ENCODE measurements around the gene KRTAP9-4.
"Not testable (repeated sequence)": the region's sequence is repeated elsewhere in the genome, so short reads cannot be mapped to it uniquely, and the experiment has no call there.

The KRTAP9-4 gene

GRCh38 chr17:41256291-41256685 lies 6.8 kb downstream of the KRTAP9-4 start:
- no peak for DNase-seq (ENCODE audit: low read depth)
- TF ChIP-seq, protein P1, sequence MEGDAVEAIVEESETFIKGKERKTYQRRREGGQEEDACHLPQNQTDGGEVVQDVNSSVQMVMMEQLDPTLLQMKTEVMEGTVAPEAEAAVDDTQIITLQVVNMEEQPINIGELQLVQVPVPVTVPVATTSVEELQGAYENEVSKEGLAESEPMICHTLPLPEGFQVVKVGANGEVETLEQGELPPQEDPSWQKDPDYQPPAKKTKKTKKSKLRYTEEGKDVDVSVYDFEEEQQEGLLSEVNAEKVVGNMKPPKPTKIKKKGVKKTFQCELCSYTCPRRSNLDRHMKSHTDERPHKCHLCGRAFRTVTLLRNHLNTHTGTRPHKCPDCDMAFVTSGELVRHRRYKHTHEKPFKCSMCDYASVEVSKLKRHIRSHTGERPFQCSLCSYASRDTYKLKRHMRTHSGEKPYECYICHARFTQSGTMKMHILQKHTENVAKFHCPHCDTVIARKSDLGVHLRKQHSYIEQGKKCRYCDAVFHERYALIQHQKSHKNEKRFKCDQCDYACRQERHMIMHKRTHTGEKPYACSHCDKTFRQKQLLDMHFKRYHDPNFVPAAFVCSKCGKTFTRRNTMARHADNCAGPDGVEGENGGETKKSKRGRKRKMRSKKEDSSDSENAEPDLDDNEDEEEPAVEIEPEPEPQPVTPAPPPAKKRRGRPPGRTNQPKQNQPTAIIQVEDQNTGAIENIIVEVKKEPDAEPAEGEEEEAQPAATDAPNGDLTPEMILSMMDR (IDR thresholded peaks at IDR 0.05; ENCODE audit: insufficient read depth, low read depth, low read length, missing control alignments) = no peak

GRCh38 chr17:41258406-41258805 lies 8.9 kb downstream of the KRTAP9-4 start:
- no peak overlapping the region for H3K4me3 ChIP-seq (ENCODE audit: low read length)
- no peak for DNase-seq (ENCODE audit: low read depth)
- TF ChIP-seq, protein P1 (IDR thresholded peaks at IDR 0.05; ENCODE audit: insufficient read depth, low read depth, low read length, missing control alignments) = no peak

More at GRCh38 chr17:41256291-41256685, 6.8 kb downstream of the KRTAP9-4 start:
- H3K4me3 ChIP-seq (ENCODE audit: low read length) = no peak overlapping the region

DNA sequence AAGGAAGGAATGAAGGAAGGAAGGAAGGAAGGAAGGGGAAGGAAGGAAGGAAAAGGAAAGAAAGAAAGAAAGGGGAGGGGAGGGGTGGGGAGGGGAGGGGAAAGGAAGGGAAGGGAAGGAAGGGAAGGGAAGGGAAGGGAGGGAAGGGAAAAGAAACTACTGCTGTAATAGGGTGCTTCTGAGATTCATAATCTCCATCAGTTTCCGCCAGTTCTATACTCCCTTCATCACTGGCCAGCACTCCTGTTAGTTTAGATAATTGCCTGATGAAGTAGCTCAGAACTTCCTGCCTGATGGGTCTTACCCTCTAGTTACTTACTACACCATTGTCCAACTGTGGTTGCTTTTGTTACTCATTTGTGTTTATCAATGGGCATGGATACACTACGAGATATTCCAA lies 13.7 kb downstream of the KRTAP9-4 start:
- no peak for DNase-seq (ENCODE audit: low read depth)
- TF ChIP-seq, protein P1 (IDR thresholded peaks at IDR 0.05; ENCODE audit: insufficient read depth, low read depth, low read length, missing control alignments) = no peak
- no peak overlapping the region for H3K4me3 ChIP-seq (ENCODE audit: low read length)

- DNase-seq (ENCODE audit: low read depth) = no peak
- H3K4me3 ChIP-seq (ENCODE audit: low read length) = no peak overlapping the region
- TF ChIP-seq, protein P1 (IDR thresholded peaks at IDR 0.05; ENCODE audit: insufficient read depth, low read depth, low read length, missing control alignments) = no peak
Measured at GRCh38 chr17:41264599-41264998, 15.1 kb downstream of the KRTAP9-4 start.

- H3K4me3 ChIP-seq (ENCODE audit: low read length) = no peak within 1 kb of the TSS
- DNase-seq (ENCODE audit: low read depth) = no peak
- TF ChIP-seq, protein P1 (IDR thresholded peaks at IDR 0.05; ENCODE audit: insufficient read depth, low read depth, low read length, missing control alignments) = no peak
Measured at GRCh38 chr17:41265078-41265477, 15.6 kb downstream of the KRTAP9-4 start, which contains the start of gene KRTAP9-6. Gene KRTAP9-6, plus strand, starts transcription at chr17:41265378. Its CDS starts 0 bp downstream, at chr17:41265378.

- DNase-seq (ENCODE audit: low read depth) = no peak
- H3K4me3 ChIP-seq (ENCODE audit: low read length) = no peak overlapping the region
- TF ChIP-seq, protein P1 (IDR thresholded peaks at IDR 0.05; ENCODE audit: insufficient read depth, low read depth, low read length, missing control alignments) = no peak
Measured at GRCh38 chr17:41267711-41268110, 18.2 kb downstream of the KRTAP9-4 start.

DNA sequence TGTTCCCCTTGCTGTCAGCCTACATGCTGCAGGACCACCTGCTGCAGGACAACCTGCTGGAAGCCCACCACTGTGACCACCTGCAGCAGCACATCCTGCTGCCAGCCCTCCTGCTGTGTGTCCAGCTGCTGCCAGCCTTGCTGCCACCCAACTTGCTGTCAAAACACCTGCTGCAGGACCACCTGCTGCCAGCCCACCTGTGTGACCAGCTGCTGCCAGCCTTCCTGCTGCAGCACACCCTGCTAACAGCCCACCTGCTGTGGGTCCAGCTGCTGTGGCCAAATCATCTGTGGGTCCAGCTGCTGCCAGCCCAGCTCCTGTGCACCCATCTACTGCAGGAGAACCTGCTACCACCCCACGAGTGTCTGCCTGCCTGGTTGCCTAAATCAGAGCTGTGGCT lies 21.8 kb downstream of the KRTAP9-4 start:
- DNase-seq (ENCODE audit: low read depth); H3K4me3 ChIP-seq (ENCODE audit: low read length): not testable (repeated sequence)
